Stimulated activated CD4-positive, alpha-beta T cell treated with anti-CD3 and anti-CD28 coated beads, Interleukin-12 subunit alpha, Interleukin-12 subunit beta, amount 100 ng/mL, for 24 hours (primary cell): ENCODE measurements around the gene CSNK1D.
A peak's percentile ranks its signal among the peaks of the same experiment; 100 is the strongest.

Experiments used
- DNase-seq, 2 experiments: peaks; one replicate each; pipeline ENCODE4 v3.0.0-alpha.2; 2020; ENCODE audit warnings: low read depth in 2 of 2

Gene CSNK1D

DNA sequence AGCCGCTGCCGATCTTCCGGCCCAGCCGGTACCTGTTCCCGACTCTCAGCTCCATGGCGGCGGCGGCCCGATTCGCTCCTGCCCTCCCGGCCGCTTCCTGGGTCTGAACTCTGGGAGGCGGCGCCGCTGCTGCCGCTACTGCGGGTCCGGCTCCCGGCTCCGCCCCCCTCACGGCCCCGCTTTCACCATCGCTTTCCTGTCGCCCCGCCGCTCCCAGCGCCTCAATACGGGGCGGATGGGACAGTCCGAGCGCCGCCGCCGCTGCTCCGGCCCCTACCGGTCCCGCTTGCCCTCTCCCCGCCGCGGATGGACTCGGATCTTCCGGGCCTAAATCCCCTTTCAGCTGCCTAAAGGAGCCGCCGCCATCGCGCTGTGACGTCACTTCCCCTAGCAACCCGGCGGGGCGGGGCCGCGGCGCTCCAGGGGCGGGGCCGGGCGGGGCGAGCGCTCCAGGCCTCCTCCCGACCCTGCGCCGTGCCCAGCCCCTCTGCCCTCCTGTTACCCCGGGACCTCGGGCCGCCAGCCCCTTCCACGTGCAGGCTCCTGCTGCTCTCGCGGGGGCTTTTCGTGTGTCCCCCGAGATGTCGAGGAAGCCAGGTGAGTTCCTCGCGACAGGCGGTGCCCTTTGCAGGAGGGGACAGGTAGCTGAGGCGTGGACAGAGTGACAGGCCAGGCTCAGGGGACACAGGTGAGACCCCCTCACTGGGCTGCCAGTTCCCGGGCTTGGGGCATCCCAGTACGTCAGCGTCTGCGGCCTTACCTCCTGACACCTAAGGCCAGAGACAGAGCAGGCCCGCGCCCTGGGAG is at the start of gene CSNK1D:
Gene CSNK1D, minus strand, starts transcription at position 374 of the 807 bp plus-strand sequence. Its CDS starts 319 bp downstream, at position 55.
- peak; percentile 85 to 90 for DNase-seq

- DNase-seq = no peak
Measured at GRCh38 chr17:82322526-82323453, 49.3 kb upstream of the CSNK1D start.

GRCh38 chr17:82321947-82322466 is 48.5 kb upstream of the CSNK1D start:
- DNase-seq = no peak

- peak; percentile 69 to 73 for DNase-seq
Measured at GRCh38 chr17:82320956-82321927, 47.7 kb upstream of the CSNK1D start.

- no peak for DNase-seq
Measured at GRCh38 chr17:82320140-82320840, 46.8 kb upstream of the CSNK1D start.

- no peak for DNase-seq
Measured at GRCh38 chr17:82319619-82320062, 46.1 kb upstream of the CSNK1D start.

DNA sequence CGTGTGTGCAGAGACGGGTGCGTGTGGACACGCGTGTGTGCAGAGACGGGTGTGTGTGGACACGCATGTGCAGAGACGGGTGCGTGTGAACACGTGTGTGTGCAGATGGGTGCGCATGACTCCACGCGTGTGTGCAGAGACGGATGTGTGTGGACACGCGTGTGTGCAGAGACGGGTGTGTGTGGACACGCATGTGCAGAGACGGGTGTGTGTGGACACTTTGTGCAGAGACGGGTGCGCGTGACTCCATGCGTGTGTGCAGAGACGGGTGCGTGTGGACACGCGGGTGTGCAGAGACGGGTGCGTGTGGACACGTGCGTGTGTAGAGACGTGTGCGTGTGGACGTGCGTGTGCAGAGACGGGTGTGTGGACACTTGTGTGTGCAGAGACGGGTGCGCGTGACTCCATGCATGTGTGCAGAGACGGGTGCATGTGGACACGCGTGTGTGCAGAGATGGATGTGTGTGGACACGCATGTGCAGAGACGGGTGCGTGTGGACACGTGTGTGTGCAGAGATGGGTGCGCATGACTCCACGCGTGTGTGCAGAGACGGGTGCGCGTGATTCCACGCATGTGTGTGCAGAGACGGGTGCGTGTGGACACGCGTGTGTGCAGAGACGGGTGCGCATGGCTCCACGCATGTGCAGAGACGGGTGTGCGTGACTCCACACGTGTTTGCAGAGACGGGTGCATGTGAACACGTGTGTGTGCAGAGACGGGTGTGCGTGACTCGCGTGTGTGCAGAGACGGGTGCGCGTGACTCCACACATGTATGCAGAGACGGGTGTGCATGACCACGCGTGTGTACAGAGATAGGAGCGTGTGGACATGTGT is 45.5 kb upstream of the CSNK1D start:
- no peak for DNase-seq

DNA sequence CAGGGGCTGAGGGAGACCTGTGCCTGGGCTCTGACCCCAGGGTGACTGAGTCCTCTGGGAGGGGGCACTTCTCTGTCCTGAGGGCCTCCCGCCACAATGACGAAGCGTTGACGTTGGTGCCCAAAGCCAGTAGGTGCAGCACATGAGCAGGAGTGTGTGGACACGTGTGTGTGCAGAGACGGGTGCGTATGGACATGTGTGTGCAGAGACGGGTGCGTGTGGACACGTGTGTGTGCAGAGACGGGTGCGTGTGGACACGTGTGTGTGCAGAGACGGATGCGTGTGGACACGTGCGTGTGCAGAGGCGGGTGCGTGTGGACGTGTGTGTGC is 44.6 kb upstream of the CSNK1D start:
- no peak for DNase-seq

DNA sequence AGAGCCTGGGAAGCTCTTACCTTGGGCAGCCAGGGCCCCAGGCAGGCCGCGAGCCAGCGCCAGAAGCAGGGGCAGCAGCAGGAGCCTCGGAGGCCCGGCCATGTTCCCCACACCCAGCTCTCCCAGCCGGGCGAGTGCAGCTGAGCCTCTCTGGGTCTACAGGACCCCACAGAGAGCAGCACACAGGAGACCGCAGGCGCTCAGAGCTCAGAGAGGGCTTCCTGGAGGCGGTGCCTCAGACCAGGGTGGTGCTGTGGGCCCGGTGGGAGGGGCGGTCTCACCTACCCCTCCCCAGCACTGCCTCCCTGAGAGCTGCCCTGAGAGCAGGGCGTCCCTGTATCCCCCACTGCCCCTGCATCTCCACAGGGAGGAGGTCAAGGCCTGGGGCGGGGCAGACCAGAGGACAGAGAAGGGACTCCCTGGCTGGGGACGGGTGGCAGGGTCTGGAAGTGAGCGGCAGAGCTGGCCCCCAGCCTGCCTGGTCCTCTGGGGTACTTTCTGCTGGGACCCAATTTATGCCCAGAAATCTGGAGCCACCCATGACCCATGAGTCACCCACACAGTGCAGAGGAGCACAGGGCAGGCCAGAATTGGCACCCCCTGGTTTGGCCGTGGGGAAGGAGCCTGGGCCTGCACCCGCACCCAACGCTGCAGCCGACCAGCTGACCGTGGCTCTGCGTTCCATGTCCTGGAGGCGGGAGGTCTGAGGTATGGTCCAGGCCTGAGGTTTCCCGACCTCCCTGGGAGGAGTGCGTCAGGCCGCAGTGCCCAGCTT is 44.1 kb upstream of the CSNK1D start, which contains the start of gene CD7:
Gene CD7, minus strand, starts transcription at position 215 of the 775 bp plus-strand sequence. Its CDS starts 113 bp downstream, at position 102.
- peak in 1 of 2 experiments; percentile 71 for DNase-seq

DNA sequence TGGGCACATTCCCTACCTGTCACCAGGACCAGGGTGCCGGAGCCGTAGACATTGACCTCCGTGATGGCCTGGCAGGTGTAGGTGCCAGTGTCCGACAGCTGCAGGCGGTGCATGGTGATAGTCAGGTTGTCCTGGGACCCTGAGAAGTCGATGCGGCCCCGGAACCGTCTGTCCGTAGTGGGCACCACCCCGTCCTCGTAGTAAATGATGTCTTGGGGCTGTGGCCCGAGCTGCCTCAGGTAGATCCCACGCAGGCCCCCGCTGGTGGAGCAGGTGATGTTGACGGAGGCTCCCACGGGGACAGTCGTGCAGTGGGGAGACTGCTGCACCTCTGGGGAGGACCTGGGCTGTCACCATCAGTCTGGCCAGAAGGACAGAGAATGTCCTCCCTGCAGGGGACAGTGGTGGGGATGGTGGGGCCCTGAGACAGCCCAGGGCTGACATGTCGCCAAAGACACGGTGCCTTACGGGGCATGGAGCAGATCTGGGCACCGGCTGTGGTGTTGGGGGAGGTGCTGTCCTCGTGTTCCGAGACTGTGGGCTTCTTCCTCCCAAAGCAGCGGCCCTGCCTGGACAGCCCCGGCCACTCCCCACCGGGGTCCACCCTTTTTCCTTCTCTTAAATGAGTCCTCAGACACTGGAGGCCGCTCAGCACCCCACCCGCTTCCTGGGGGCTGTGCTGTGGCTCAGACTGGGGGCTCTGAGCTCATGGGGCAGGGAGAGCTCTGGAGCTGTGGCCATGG is 43.3 kb upstream of the CSNK1D start:
- no peak for DNase-seq

DNA sequence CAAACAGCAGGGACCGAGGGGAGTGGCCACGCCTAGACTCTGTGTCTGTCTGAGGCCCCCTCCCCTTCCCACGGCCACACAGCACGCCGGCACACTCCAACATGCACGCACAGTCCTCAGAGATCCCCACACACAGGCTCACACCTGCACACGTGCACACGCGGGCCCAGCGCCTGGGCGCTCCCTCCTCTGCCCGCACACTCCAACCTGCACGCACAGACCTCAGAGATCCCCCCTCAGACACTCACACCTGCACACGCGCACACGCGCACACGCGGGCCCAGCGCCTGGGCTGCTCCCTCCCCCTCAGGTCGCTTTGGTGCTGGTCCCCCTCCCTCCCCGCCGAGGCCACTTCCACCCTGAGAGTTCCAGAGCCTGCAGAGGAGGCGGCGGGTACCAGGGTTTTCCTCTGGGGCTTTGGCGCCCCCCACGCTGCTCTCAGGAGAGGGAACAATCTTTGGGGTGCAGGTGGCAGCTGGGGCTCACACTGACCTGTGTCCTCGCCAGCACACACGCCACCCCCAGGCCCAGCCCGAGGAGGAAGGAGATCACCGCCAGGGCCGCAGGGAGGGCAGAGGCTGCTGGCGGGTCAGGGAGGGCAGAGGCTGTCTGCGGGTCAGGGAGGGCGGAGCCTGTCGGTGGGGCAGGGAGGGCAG is 42.3 kb upstream of the CSNK1D start:
- DNase-seq = no peak

DNA sequence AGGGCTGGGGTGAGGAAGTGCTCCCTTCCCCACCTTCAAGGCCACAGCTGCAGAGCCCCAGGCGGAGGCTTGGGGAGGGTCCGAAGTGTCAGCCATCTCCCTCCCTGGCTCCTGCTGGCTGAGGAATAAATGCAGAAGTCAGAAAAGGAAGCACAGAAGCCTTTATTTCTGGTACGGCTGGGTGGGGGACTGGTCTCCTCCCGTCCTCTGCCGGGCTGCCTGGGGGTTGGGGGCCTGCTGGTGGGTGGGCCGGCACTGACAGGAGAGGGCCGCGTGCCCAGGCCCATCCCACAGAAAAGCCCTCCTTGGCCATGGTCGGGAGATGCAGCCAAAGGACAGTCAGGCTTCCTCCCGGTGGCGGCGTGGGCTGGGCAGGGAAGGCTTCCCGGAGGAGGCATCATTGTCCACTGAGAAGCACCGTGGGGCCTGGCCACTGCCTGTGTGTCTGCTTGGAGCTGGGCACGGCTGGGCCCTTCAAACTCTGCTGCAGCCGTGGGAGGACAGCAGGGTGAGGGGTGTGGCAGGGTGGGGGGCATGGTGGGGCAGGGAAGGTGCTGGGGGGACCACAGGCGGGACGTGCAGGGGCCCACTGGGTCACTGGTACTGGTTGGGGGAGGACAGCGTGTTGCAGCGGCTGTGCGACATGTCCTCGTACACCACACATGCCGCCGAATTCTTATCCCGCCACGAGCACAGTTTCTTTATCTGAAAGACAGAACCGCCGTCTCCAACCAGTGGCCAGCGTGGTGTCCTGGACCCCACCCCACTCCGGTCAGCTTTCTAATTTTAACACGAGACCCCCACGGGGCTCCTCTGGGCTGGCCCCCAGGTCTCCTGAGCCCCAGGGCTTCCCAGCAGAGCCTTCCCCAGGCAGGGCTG is 41.5 kb upstream of the CSNK1D start:
- no peak for DNase-seq

GRCh38 chr17:82314012-82314726 is 40.7 kb upstream of the CSNK1D start:
- no peak for DNase-seq

DNA sequence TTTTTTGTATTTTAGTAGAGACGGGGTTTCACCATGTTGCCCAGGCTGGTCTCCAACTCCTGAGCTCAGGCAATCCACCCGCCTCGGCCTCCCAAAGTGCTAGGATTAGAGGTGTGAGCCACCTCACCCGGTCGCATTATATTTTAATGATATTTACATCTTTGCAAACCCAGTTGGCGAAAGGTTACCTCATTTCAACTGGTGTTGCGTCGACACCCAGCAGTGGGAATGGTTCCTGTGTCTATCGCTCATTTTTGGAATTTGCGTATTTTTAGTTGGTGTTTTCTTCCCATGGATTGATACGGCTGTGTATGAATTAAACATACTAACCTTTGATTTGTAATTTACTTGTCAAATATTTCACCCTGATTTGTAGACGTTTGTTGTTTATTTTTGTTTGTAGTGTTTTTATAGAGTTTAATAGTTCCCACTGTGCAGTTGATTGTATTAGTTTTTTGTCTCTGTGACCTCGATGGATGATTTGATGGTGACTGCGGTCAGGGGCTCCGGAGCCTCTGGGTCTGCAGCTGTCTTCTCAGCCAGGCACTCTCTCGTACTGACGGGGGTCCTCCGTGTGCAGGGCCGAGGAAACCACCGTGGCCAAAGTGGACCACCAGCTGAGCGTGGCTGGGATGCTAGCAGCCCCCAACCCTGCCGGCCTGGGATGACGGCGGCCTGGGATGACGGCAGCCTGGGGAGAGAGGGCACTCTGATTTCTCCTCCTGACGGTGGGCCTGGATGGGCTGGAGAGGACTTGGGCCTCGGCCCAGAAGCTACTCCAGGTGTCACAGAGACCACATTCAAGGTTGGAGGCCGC is 39.9 kb upstream of the CSNK1D start:
- no peak for DNase-seq

- no peak for DNase-seq
Measured at GRCh38 chr17:82311971-82312370, 38.5 kb upstream of the CSNK1D start.
